ENCODE data around the gene TEPSIN. TPM values are rescaled to one million over a fixed set of nuclear protein-coding genes. Genes with fewer than 3 reads are reported as not detected.

Gene TEPSIN
- total RNA-seq, 2 experiments from 2014 or later: 54.5 to 63.2 TPM

- H3K4me3 Mint-ChIP-seq: no peak overlapping the region
Observed at GRCh38 chr17:81261582-81262336, 22.9 kb upstream of the TEPSIN start.

GRCh38 chr17:81261096-81261495 is 22.2 kb upstream of the TEPSIN start:
- no peak for DNase-seq
- Mint-ChIP-seq H3K36me3 (ENCODE audit: low read depth) (peaks cover 12% of the 10 kb centered on the region), H3K27ac (no peak overlapping the region), H3K27me3 (no peaks in the 10 kb centered on the region), H3K4me3 (no peak overlapping the region), H3K9me3 (no peaks in the 10 kb centered on the region), H3K4me1 (no peaks in the 10 kb centered on the region)
- POLR2A ChIA-PET: no interaction called here
- CTCF ChIA-PET: interaction anchor here (0.8 to 1.4 kb wide), 2 partner anchors 20 to 31 kb away, joined by 3 read pairs; no protein-coding TSS in a partner anchor

More at GRCh38 chr17:81261582-81262336, 22.9 kb upstream of the TEPSIN start:
- Mint-ChIP-seq H3K4me1 (no peaks in the 10 kb centered on the region), H3K9me3 (no peaks in the 10 kb centered on the region), H3K27me3 (no peaks in the 10 kb centered on the region), H3K27ac (no peak overlapping the region), H3K36me3 (ENCODE audit: low read depth) (peaks cover 12% of the 10 kb centered on the region)
- ChIA-PET POLR2A (no interaction called here), CTCF (interaction anchor here (1.4 kb wide), 1 partner anchor 21 kb away, joined by 3 read pairs; no protein-coding TSS in a partner anchor)
- DNase-seq: no peak

DNA sequence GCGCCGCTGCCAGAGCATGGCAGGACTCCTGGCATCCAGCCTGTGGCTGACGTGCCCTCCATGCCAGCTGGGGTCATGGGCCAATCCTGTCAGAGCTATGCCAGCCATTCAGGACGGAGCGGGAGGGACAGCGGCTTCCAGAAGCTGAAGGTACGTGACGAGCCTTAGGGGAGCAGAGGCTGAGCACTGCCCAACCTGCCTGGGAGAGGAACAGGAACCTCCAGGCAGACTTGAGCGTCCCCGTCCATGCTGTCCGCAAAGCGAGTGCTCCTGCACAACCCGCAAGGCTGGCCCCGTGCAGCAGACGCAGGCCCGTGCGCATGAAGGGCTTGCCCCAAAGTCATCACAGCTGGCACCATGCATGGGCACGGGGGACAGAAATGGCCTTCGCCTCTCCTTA is 21.8 kb upstream of the TEPSIN start:
- DNase-seq: no peak
- Mint-ChIP-seq H3K4me1 (no peaks in the 10 kb centered on the region), H3K27ac (no peak overlapping the region), H3K36me3 (ENCODE audit: low read depth) (peaks cover 12% of the 10 kb centered on the region), H3K9me3 (no peaks in the 10 kb centered on the region), H3K4me3 (no peak overlapping the region), H3K27me3 (no peaks in the 10 kb centered on the region)
- POLR2A ChIA-PET: no interaction called here
- CTCF ChIA-PET: interaction anchor here (0.8 to 1.4 kb wide), 2 partner anchors 20 to 31 kb away, joined by 3 read pairs; no protein-coding TSS in a partner anchor

DNA sequence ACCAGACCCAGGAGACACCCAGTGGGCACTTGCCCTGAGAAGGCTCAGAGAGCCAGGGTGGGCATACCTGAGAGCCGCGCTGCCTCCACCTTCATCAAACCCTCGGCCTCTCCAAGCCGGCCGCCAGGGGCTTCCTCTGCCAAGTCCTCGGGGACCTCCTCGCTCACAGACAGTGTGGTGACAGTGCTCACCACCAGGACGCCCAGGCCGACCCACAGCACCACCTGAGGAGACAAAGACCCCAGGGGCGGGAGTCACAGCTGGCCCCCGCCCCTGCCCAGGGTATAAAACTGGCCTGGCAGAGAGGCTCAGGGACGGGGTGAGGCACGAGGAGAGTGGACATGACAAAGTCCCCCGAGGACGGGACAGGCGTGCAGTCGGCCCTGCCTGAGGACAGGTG is 21.3 kb upstream of the TEPSIN start:
- Mint-ChIP-seq H3K4me1 (no peaks in the 10 kb centered on the region), H3K9me3 (no peaks in the 10 kb centered on the region), H3K27ac (no peak overlapping the region), H3K36me3 (ENCODE audit: low read depth) (peaks cover 10% of the 10 kb centered on the region), H3K4me3 (no peak overlapping the region), H3K27me3 (no peaks in the 10 kb centered on the region)
- no peak for DNase-seq
- POLR2A ChIA-PET: no interaction called here
- CTCF ChIA-PET: interaction anchor here (0.8 to 1.4 kb wide), 2 partner anchors 19 to 32 kb away, joined by 3 read pairs; no protein-coding TSS in a partner anchor

DNA sequence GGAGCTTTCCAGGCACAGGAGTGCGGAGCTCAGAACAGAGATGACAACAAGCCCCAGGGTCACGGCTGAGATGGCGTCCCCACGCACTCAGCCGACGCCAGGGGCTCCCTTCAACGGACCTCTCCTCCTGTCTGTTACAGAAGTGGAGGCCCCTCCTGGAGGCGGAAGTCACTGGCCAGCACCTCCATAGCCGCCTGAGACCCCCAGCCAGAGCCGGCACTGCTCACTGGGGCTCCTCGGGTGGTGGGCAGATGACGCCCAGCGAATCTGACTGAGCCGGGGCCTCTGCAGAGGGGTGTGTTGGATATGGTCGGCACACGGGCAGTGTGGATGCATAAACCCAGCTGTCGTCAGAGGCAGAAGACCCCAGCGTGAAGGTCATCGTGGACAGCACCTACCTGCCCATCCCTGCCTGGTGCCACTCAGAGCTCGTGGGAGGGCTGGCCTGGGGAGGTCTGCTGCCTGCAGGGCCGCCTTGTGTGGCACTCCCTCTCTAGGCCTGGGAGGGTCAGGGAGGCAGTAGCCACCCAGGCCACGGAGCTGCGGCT is 20.3 kb upstream of the TEPSIN start:
- no peak for DNase-seq
- POLR2A ChIA-PET: no interaction called here

GRCh38 chr17:81258292-81258691 is 19.4 kb upstream of the TEPSIN start:
- no peak for DNase-seq
- Mint-ChIP-seq H3K27ac (no peak overlapping the region), H3K9me3 (no peaks in the 10 kb centered on the region), H3K27me3 (no peaks in the 10 kb centered on the region), H3K4me3 (no peak overlapping the region), H3K36me3 (ENCODE audit: low read depth) (peaks cover 8% of the 10 kb centered on the region), H3K4me1 (peaks cover 2% of the 10 kb centered on the region)
- ChIA-PET POLR2A (no interaction called here), CTCF (interaction anchor here (1.0 to 1.1 kb wide), 2 partner anchors 35 to 234 kb away, joined by 3 read pairs; no protein-coding TSS in a partner anchor)

More for the DNA sequence above, 20.3 kb upstream of the TEPSIN start:
- no peak overlapping the region for H3K27ac Mint-ChIP-seq
- CTCF ChIA-PET: interaction anchor here (1.1 kb wide), 1 partner anchor 233 kb away, joined by 3 read pairs; no protein-coding TSS in a partner anchor
- H3K27me3 Mint-ChIP-seq: no peaks in the 10 kb centered on the region
- no peaks in the 10 kb centered on the region for H3K9me3 Mint-ChIP-seq
- H3K4me3 Mint-ChIP-seq: no peak overlapping the region
- no peaks in the 10 kb centered on the region for H3K4me1 Mint-ChIP-seq
- H3K36me3 Mint-ChIP-seq (ENCODE audit: low read depth): peaks cover 8% of the 10 kb centered on the region

GRCh38 chr17:81257533-81257932 is 18.7 kb upstream of the TEPSIN start:
- peaks cover 5% of the 10 kb centered on the region for H3K4me1 Mint-ChIP-seq
- CTCF ChIA-PET: interaction anchor here (1.0 kb wide), 1 partner anchor 36 kb away, joined by 3 read pairs; no protein-coding TSS in a partner anchor
- H3K27ac Mint-ChIP-seq: no peak overlapping the region

DNA sequence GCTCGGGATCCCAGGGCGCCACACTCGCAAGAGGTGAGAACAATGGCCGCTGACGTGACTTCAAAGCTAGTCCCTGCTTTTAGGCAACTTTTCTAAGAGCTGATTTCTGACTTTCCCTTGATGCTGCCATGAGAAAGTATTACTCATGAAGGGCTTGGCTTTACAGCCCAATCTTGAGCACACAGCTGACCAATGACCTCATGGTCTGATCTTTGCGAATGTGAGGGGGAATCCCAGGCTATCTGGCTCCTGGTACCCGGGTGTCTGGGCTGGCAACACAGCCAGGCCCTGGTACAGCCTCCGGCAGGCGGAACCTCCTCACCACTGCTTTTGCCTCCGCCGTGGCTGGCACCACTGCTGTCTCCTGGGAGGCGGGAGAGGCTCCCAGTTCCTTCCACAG is 17.8 kb upstream of the TEPSIN start:
- Mint-ChIP-seq H3K27me3 (no peaks in the 10 kb centered on the region), H3K4me1 (peaks cover 5% of the 10 kb centered on the region), H3K27ac (no peak overlapping the region), H3K9me3 (no peaks in the 10 kb centered on the region), H3K36me3 (ENCODE audit: low read depth) (peaks cover 14% of the 10 kb centered on the region), H3K4me3 (no peak overlapping the region)
- ChIA-PET CTCF (no interaction called here), POLR2A (no interaction called here)
- no peak for DNase-seq

More at GRCh38 chr17:81257533-81257932, 18.7 kb upstream of the TEPSIN start:
- DNase-seq: no peak
- Mint-ChIP-seq H3K36me3 (ENCODE audit: low read depth) (peaks cover 11% of the 10 kb centered on the region), H3K9me3 (no peaks in the 10 kb centered on the region), H3K27me3 (no peaks in the 10 kb centered on the region), H3K4me3 (no peak overlapping the region)
- POLR2A ChIA-PET: no interaction called here

DNA sequence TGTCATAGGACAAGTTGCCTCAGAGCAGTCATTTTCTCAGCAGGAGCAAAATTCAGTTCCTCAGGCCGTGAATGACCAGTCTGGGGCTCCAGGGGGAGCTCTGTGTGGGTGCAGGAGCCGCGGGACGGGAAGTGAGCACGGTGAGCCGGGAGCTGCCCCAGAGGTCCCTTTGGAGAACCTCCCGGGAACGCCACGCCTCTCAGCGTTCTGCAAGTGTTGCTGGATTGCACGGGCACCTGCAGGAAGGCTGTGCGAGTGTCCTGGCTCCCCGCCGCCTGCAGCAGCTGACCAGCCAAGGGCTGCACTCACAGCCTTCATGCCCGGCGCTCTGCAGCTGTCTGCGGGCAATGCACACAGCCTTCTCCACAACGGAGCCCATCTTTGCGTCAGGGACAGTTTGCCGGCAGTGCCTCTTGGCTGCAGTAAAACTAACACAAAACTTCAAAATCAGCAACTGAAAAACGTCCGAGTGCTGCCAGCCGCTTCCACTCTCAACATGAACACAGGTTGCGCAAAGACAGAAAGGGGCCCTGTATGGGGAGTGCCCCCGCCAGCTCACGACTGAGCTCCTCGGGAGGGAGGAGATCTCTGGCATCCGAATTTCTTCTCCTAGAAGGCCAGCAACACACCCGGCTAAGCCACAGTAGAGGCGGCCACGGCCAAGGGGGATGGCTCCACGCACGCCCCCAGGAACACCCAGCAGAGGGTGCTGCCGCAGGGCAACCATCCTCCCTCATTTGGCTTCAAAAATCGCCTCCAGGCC is 16.3 kb upstream of the TEPSIN start:
- CTCF ChIA-PET: no interaction called here
- DNase-seq: no peak
- H3K4me3 Mint-ChIP-seq: no peak overlapping the region
- no peaks in the 10 kb centered on the region for H3K27me3 Mint-ChIP-seq
- POLR2A ChIA-PET: no interaction called here
- peaks cover 5% of the 10 kb centered on the region for H3K4me1 Mint-ChIP-seq
- H3K36me3 Mint-ChIP-seq (ENCODE audit: low read depth): peaks cover 15% of the 10 kb centered on the region
- H3K9me3 Mint-ChIP-seq: no peaks in the 10 kb centered on the region
- no peak overlapping the region for H3K27ac Mint-ChIP-seq

DNA sequence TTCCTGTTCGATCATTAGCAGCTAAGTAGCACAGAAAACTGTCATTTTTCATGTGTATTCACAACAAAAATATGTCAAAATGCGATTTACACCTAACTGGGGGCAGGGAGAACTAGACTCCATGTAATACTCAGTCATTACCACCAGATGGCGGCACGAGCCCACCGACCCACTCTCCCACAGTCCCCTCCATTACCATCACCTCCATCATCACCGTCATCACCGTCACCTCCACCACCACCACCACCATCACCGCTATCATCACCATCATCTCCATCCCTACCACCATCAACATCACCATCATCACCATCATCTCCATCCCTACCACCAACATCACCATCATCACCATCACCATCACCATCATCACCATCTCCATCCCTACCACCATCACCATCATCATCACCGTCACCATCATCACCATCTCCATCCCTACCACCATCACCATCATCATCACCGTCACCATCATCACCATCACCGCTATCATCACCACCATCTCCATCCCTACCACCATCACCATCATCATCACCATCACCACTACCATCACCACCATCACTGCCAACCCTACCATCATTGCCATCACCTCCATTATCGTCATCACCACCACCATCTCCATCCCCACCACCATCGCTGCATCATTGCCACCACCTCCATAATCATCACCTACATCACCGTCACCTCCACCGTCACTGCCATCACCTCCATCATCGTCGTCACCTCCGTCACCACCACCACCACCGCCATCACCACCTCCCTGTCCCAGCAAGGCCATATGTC is 14.7 kb upstream of the TEPSIN start:
- Mint-ChIP-seq H3K27ac (no peak overlapping the region), H3K4me3 (no peak overlapping the region), H3K4me1 (peaks cover 5% of the 10 kb centered on the region), H3K36me3 (ENCODE audit: low read depth) (peaks cover 8% of the 10 kb centered on the region), H3K9me3 (no peaks in the 10 kb centered on the region), H3K27me3 (no peaks in the 10 kb centered on the region)
- ChIA-PET POLR2A (no interaction called here), CTCF (interaction anchor here (0.6 to 1.2 kb wide), 3 partner anchors 231 to 334 kb away, joined by 3 to 7 read pairs (median 3); no protein-coding TSS in a partner anchor)
- peak; percentile 66 for DNase-seq

DNA sequence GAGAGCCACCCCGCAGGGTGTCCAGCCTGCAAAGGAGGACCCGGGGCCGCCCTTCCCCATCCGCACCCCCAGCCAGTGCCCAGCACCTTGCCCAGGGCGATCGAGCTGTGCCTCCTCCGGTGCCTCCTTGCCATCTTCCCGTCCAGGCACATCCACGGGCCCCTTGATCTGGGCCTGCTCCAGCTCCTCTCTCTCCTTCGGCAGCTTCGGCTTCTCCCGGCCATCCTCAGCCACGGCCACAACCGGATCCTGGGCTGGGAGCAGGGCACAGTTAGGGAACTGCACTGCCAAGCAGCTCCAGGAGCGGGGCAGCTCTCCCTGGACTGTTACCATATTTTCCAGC is 14.1 kb upstream of the TEPSIN start:
- Mint-ChIP-seq H3K4me3 (no peak overlapping the region), H3K36me3 (ENCODE audit: low read depth) (peaks cover 8% of the 10 kb centered on the region), H3K27ac (no peak overlapping the region), H3K4me1 (peaks cover 5% of the 10 kb centered on the region), H3K9me3 (no peaks in the 10 kb centered on the region), H3K27me3 (no peaks in the 10 kb centered on the region)
- POLR2A ChIA-PET: no interaction called here
- no peak for DNase-seq
- CTCF ChIA-PET: interaction anchor here (1.1 to 1.2 kb wide), 2 partner anchors 232 to 256 kb away, joined by 3 to 7 read pairs; no protein-coding TSS in a partner anchor

DNA sequence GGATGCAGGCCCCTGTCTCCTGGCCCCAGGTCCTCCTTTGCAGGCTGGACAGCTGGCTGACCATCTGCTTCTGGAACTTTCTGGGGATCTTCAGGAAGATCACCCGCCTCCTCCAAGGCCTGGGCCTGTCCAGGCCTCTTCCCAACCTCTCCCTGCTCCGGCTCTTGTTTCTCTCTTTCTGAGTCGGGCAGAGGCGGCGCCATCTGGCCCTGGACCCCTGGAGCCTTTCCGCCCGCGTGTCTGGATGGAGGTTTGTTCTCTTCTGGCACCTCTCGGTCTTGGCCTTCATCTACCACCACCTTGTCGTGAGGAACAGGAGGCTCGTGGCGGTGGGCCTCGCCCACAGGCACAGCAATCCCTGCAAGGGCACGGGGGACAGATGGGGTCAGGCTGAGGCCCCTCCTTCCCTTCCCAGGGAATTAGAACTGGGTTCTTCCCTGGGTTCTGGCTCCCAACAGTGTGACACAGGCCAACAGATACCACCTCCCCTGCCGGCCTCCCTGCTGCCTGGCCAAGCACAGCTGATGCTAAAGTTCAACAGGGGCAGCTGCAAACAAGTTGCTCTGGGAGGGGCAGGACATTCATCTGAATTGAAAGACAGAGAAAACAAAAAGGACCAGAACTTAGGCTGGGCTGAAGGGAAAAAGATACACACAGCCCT is 13.6 kb upstream of the TEPSIN start:
- ChIA-PET POLR2A (no interaction called here), CTCF (interaction anchor here (1.1 to 1.2 kb wide), 2 partner anchors 232 to 256 kb away, joined by 3 to 7 read pairs; no protein-coding TSS in a partner anchor)
- Mint-ChIP-seq H3K4me3 (no peak overlapping the region), H3K36me3 (ENCODE audit: low read depth) (peaks cover 8% of the 10 kb centered on the region), H3K27me3 (no peaks in the 10 kb centered on the region), H3K9me3 (no peaks in the 10 kb centered on the region), H3K27ac (no peak overlapping the region), H3K4me1 (peaks cover 5% of the 10 kb centered on the region)
- no peak for DNase-seq

Data from activated CD4-positive, alpha-beta T cell treated with anti-CD3 and anti-CD28 coated beads, Interleukin-2, amount 10 ng/mL, durations not matched to agents 7 days and 5 days (primary cell).